ENCODE data around the gene FAM241B.

FAM241B gene

GRCh38 chr10:69633673-69634635 lies 3.9 kb downstream of the FAM241B start:
- no peak for TF ChIP-seq CTCF (IDR thresholded peaks at IDR 0.05; ENCODE audit: low read depth, low read length)
- no peak for DNase-seq (ENCODE audit: extremely low read depth, low read depth)

DNA sequence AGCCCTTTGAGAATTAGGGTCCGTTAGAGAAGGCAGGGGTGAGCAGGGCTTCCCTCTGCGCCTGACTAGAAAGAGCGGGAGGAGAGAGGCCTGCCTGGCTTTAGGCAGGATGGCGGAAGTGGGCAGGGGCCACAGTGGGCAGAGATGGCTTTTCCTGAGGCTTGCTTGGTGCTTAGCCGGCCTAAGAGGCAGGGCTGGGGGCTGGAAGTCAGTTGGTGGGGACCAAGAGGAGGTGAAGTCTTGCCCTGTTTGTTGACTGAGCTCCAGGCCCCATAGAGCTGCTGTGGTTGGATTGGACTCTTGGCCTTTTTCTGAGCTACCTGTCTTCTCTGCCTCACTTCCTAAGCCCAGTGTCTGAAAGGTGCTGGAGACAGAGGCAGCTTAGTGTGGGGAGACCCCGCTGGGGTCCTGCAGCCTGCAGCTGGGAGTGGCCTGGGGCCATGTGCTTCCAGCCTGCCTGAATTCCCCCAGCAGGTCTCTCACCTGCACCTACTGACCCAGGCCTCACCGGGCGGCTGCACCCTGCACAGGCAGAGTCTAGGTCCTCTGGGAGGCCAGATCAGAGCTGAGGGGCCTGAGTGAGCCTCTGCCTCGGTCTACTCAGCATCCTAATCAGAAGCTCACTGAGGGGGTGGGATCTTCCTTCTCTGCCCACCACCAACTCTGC lies 4.8 kb downstream of the FAM241B start:
- no peak for DNase-seq (ENCODE audit: extremely low read depth, low read depth)
- TF ChIP-seq CTCF (IDR thresholded peaks at IDR 0.05; ENCODE audit: low read depth, low read length): no peak

- DNase-seq (ENCODE audit: extremely low read depth, low read depth): no peak
- no peak for TF ChIP-seq CTCF (IDR thresholded peaks at IDR 0.05; ENCODE audit: low read depth, low read length)
Measured at GRCh38 chr10:69635428-69636272, 5.6 kb downstream of the FAM241B start.

GRCh38 chr10:69636273-69636575 lies 6.2 kb downstream of the FAM241B start:
- TF ChIP-seq CTCF (IDR thresholded peaks at IDR 0.05; ENCODE audit: low read depth, low read length): no peak
- no peak for DNase-seq (ENCODE audit: extremely low read depth, low read depth)

- DNase-seq (ENCODE audit: extremely low read depth, low read depth): no peak
Measured at GRCh38 chr10:69636626-69637605, 6.9 kb downstream of the FAM241B start.

More at GRCh38 chr10:69636626-69637605, 6.9 kb downstream of the FAM241B start:
- no peak; the same call in 1 of the 2 replicates for TF ChIP-seq CTCF (IDR thresholded peaks at IDR 0.05; ENCODE audit: low read depth, low read length)

Measured in AG09319 (cell line).